Measurements from ENCODE around the gene ZDHHC11B.
"Not testable (repeated sequence)": the region's sequence is repeated elsewhere in the genome, so short reads cannot be mapped to it uniquely, and the experiment has no call there.

DNA sequence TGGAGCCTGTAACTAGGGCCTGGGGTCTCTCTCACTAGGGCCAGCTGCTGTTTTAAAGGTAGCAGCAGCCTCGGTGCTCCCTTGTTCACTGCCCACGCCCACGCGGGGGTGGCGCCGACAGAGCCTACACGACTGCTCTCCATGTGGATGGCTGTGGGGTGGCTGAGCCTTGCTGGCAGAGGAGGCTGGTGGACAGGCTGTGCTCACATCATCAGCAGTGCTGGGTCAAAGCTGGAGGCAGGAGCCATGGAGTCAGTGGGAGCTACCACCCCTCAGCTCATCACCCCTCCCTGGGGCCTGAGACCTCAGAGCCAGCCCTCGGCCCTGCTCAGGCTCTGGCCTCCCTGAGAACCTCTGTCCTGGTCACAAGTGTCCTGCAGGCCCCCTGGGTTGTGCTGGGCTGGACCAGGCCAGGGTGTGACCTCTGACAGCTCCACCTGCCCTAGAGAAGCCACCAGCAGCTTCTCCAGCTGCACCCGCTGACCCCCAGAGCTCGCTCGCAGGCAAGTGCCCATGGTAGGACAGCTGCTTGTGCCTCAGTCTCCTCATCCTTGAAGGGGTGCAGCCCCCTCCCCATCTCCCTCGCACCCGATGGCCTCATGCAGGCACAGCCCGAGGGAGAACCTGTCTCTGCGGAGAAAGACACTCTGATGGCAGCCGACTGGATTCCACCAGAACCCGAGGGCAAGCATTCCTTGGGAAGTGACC lies 101.7 kb downstream of the ZDHHC11B start:
- TF ChIP-seq, protein P1, sequence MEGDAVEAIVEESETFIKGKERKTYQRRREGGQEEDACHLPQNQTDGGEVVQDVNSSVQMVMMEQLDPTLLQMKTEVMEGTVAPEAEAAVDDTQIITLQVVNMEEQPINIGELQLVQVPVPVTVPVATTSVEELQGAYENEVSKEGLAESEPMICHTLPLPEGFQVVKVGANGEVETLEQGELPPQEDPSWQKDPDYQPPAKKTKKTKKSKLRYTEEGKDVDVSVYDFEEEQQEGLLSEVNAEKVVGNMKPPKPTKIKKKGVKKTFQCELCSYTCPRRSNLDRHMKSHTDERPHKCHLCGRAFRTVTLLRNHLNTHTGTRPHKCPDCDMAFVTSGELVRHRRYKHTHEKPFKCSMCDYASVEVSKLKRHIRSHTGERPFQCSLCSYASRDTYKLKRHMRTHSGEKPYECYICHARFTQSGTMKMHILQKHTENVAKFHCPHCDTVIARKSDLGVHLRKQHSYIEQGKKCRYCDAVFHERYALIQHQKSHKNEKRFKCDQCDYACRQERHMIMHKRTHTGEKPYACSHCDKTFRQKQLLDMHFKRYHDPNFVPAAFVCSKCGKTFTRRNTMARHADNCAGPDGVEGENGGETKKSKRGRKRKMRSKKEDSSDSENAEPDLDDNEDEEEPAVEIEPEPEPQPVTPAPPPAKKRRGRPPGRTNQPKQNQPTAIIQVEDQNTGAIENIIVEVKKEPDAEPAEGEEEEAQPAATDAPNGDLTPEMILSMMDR (IDR thresholded peaks at IDR 0.05; ENCODE audit: poor library complexity, severe bottlenecking) = not testable (repeated sequence)
- TF ChIP-seq MXI1 (conservative IDR thresholded peaks at IDR 0.05; ENCODE audit: poor library complexity, severe bottlenecking); REST (IDR thresholded peaks at IDR 0.05; ENCODE audit: borderline replicate concordance); SMC3 (conservative IDR thresholded peaks at IDR 0.05; ENCODE audit: poor library complexity); EZH2 (IDR thresholded peaks at IDR 0.05; ENCODE audit: borderline replicate concordance, insufficient read depth, low read length, poor library complexity, severe bottlenecking); POLR2AphosphoS5 (IDR thresholded peaks at IDR 0.05); EP300 (conservative IDR thresholded peaks at IDR 0.05; ENCODE audit: poor library complexity, severe bottlenecking); RAD21 (conservative IDR thresholded peaks at IDR 0.05): not testable (repeated sequence)
